Right lobe of liver (tissue), 6 donors: ENCODE data around the gene KLHL22. TPM values are rescaled to one million over a fixed set of nuclear protein-coding genes. Genes with fewer than 3 reads are reported as not detected.

Experiments used
- ATAC-seq, 4 donors: fragments of 200-7000 bp; cut with Tn5 transposase; one replicate each; pipeline ENCODE4 v1.9.1; 2020; ENCODE audit warnings: mild to moderate bottlenecking in 4 of 4, moderate library complexity in 4 of 4
- DNase-seq, 3 donors: peaks; one replicate each; pipeline ENCODE4 v3.0.0-alpha.2; 2020
- H3K27ac ChIP-seq, 3 donors: fragments of 200-600 bp; one replicate each; pipeline ENCODE4 v1.8.0; 2022
- H3K27me3 ChIP-seq, 2 donors: fragments of 200-600 bp; one replicate each; pipeline ENCODE4 v1.8.0; 2022
- H3K36me3 ChIP-seq, 4 donors: fragments of 200-600 bp; sonication (generic) in 1 of 4; one replicate each; pipeline versions ENCODE4 v1.5.1 to v1.8.0; 2017 to 2022; ENCODE audit warnings: control low read depth in 1 of 4
- H3K4me1 ChIP-seq, 4 donors: fragments of 200-600 bp; sonication (generic) in 1 of 4; one replicate each; pipeline versions ENCODE4 v1.5.1 to v1.8.0; 2017 to 2022; ENCODE audit warnings: control low read depth in 1 of 4
- H3K4me3 ChIP-seq, 3 donors: fragments of 200-600 bp; one replicate each; pipeline ENCODE4 v1.8.0; 2022
- H3K9me3 ChIP-seq, 4 donors: fragments of 200-600 bp; sonication (generic) in 1 of 4; one replicate each; pipeline versions ENCODE4 v1.5.1 to v1.8.0; 2017 to 2022; ENCODE audit warnings: control low read depth in 1 of 4
- CTCF ChIP-seq, 4 donors: fragments of 200-600 bp in 3 of 4; fragments of 450-650 bp in 1 of 4; IDR thresholded peaks; one replicate each; pipeline versions ENCODE4 v1.5.1 to v1.8.0; 2016 to 2022; ENCODE audit warnings: antibody characterized with exemption in 4 of 4, mild to moderate bottlenecking in 2 of 4
- POLR2A ChIP-seq: fragments of 450-650 bp; IDR thresholded peaks from one replicate; pipeline ENCODE4 v1.6.1; 2017; ENCODE audit warnings: antibody characterized with exemption, mild to moderate bottlenecking
- WGBS: methylation state at CpG from one replicate; pipeline ENCODE4 v1.1.6; 2018; ENCODE audit warnings: low coverage, low lambda C conversion rate; ENCODE audit not compliant: insufficient coverage; ENCODE audit errors: missing lambda C conversion rate; 5-methylcytosine and 5-hydroxymethylcytosine counted together
- intact Hi-C, 2 donors: fragments of 100-400 bp; cut with DNase I; formaldehyde crosslinking; loops; one replicate each; pipeline versions ENCODE4 v1.11.2 to v1.14.1; 2022
- total RNA-seq, 6 experiments: library from RNA; depleted of rRNA in 2 of 6; stranded (reverse); fragments of >200 nt in 2 of 6; fragmentation: NEBNext Ultra II Directional in 3 of 6; extraction: Animal tissue kit (Norgen Biotek cat#: 25700) in 3 of 6; gene quantifications; one replicate each; pipeline versions ENCODE4 v1.1.0 to v1.2.4, GENCODE V29; 2016 to 2023
- donor health status: DM: no; HTN: yes; CAD: no.
- donor health status: DM: no; HTN: no; CAD: no.
- donor health status: DM: no; HTN: no; CAD: no.
- donor health status: DM: no; HTN: yes; CAD: no.
- donor health status: DM: no; HTN: yes; CAD: no.

KLHL22 gene
- total RNA-seq, 6 experiments from 2014 or later = 9.0 to 14.2 (median 10.2) TPM

GRCh38 chr22:20497426-20497825 lies 1.8 kb upstream of the KLHL22 start:
- intact Hi-C loops = no loop called here
- H3K27ac ChIP-seq = no peak overlapping the region
- DNase-seq = no peak
- H3K36me3 ChIP-seq = no peaks in the 10 kb centered on the region
- 95% methylated on average over 2 of the region's 3 CpGs for WGBS
- H3K4me3 ChIP-seq = no peak overlapping the region
- H3K27me3 ChIP-seq = no peaks in the 10 kb centered on the region
- peaks cover 0 to 14% (median 3%) of the 10 kb centered on the region in 4 donors for H3K4me1 ChIP-seq
- no peak for ATAC-seq
- TF ChIP-seq CTCF (IDR thresholded peaks at IDR 0.05) (no peak), POLR2A (no peak)
- H3K9me3 ChIP-seq = no peaks in the 10 kb centered on the region

GRCh38 chr22:20495861-20496681 lies 476 bp upstream of the KLHL22 start:
- peak overlapping the region; percentile 44 to 90 (median 85) for H3K27ac ChIP-seq
- ATAC-seq = peak; percentile 93 to 96 (median 94)
- no peaks in the 10 kb centered on the region for H3K9me3 ChIP-seq
- intact Hi-C loops = no loop called here
- no peaks in the 10 kb centered on the region for H3K27me3 ChIP-seq
- peak; percentile 95 to 96 (median 95) for DNase-seq
- no peaks in the 10 kb centered on the region for H3K36me3 ChIP-seq
- TF ChIP-seq POLR2A = peak; percentile 77
- TF ChIP-seq CTCF (IDR thresholded peaks at IDR 0.05) = peak; percentile 71 to 87 (median 85)
- H3K4me1 ChIP-seq = peaks cover 0 to 14% (median 3%) of the 10 kb centered on the region in 4 donors
- peak overlapping the region; percentile 80 to 85 (median 84) for H3K4me3 ChIP-seq
- 0% methylated on average over 21 of the region's 54 CpGs for WGBS

- Histone ChIP-seq H3K9me3 (no peaks in the 10 kb centered on the region), H3K4me3 (no peak overlapping the region), H3K27me3 (no peaks in the 10 kb centered on the region), H3K27ac (no peak overlapping the region), H3K4me1 (peaks cover 0 to 10% (median 0%) of the 10 kb centered on the region in 4 donors), H3K36me3 (no peaks in the 10 kb centered on the region)
- intact Hi-C loops = no loop called here
- TF ChIP-seq CTCF (IDR thresholded peaks at IDR 0.05) = no peak
- no peak for TF ChIP-seq POLR2A
- ATAC-seq (no peak), DNase-seq (no peak)
- WGBS = 92% methylated on average over 2 of the region's 2 CpGs
Measured at GRCh38 chr22:20491346-20491745, 4.2 kb downstream of the KLHL22 start.

GRCh38 chr22:20490941-20491307 lies 4.7 kb downstream of the KLHL22 start:
- no peak for ATAC-seq
- Histone ChIP-seq H3K9me3 (no peaks in the 10 kb centered on the region), H3K27me3 (no peaks in the 10 kb centered on the region), H3K4me1 (peaks cover 0 to 10% (median 0%) of the 10 kb centered on the region in 4 donors), H3K27ac (no peak overlapping the region), H3K4me3 (no peak overlapping the region), H3K36me3 (no peaks in the 10 kb centered on the region)
- DNase-seq = no peak
- intact Hi-C loops = no loop called here
- TF ChIP-seq CTCF (IDR thresholded peaks at IDR 0.05) (no peak), POLR2A (no peak)
- 100% methylated on average over 1 of the region's 1 CpG for WGBS
